H1 (cell line): Measurements from ENCODE around the gene ST7L. TPM values are rescaled to one million over a fixed set of nuclear protein-coding genes. Genes with fewer than 3 reads are reported as not detected.

Source experiments
- CTCF ChIP-seq, 3 experiments: IDR thresholded peaks; 1 replicate in 2 of 3; 2 replicates in 1 of 3; pipeline versions ENCODE4 v1.5.1 to v1.6.1; 2011; ENCODE audit warnings: low read length in 3 of 3, mild to moderate bottlenecking in 3 of 3, inconsistent platforms in 2 of 3, low read depth in 1 of 3, moderate library complexity in 1 of 3; ENCODE audit not compliant: insufficient read depth in 1 of 3; ENCODE audit errors: control extremely low read depth in 1 of 3
- polyA plus RNA-seq, 7 experiments: library from polyadenylated mRNA; depleted of rRNA in 3 of 7; stranded (reverse) in 5 of 7; unstranded in 2 of 7; fragments of >200 nt in 5 of 7; fragments of 200-250 nt in 2 of 7; gene quantifications; 1 replicate in 5 of 7; 2 replicates in 1 of 7; 4 replicates in 1 of 7; pipeline versions ENCODE4 v1.2.1 to v1.2.3, GENCODE V29; 2011 to 2013; ENCODE audit warnings: missing spikeins in 2 of 7, mixed read lengths in 2 of 7
- total RNA-seq: library from RNA; stranded (reverse); fragmentation: NEBNext Ultra II Directional; extraction: Animal tissue kit (Norgen Biotek cat#: 25700); gene quantifications from 2 replicates; pipeline ENCODE4 v1.2.1, GENCODE V29; 2021

ST7L gene
- total and polyA plus RNA-seq, 2 of the 8 experiments (the other 6 are each of a cell fraction or from before 2014, with no cell fraction given) = 9.6 to 16.2 TPM

- TF ChIP-seq CTCF (IDR thresholded peaks at IDR 0.05; ENCODE audit: control extremely low read depth in 1 of 3, insufficient read depth in 1 of 3, low read depth in 1 of 3, low read length in 3 of 3) = no peak
Measured at GRCh38 chr1:112633628-112634027, 14.7 kb upstream of the ST7L start (continued).
